C4-2B (cell line): ENCODE measurements around the gene ZNF598.

Source experiments
- CTCF ChIP-seq: fragments of 450-650 bp; conservative IDR thresholded peaks from 2 replicates; pipeline ENCODE4 v1.5.1; 2017; ENCODE audit warnings: mild to moderate bottlenecking
- ZFX ChIP-seq: fragments of 450-650 bp; IDR thresholded peaks from 2 replicates; pipeline ENCODE4 v1.6.1; 2017

- TF ChIP-seq CTCF (no peak), ZFX (no peak)
Observed at GRCh38 chr16:2002406-2003230, 7.0 kb downstream of the ZNF598 start.
